EL (cell line): Measurements from ENCODE around the gene TULP4.
"Not testable (repeated sequence)": the region's sequence is repeated elsewhere in the genome, so short reads cannot be mapped to it uniquely, and the experiment has no call there.

Experiments
- DNase-seq: peaks from one replicate; pipeline ENCODE4 v3.0.0-alpha.2; 2016

The TULP4 gene

GRCh38 chr6:158295976-158296853, 16.1 kb upstream of the TULP4 start:
- DNase-seq: not testable (repeated sequence)

GRCh38 chr6:158296854-158297324, 15.4 kb upstream of the TULP4 start:
- DNase-seq: not testable (repeated sequence)

- DNase-seq: not testable (repeated sequence)
These were observed 14.6 kb upstream of the TULP4 start for GRCh38 chr6:158297657-158298056.

GRCh38 chr6:158300306-158301143, 11.7 kb upstream of the TULP4 start:
- peak; percentile 36 for DNase-seq

- not testable (repeated sequence) for DNase-seq
These were observed 10.7 kb upstream of the TULP4 start for GRCh38 chr6:158301561-158301960.

GRCh38 chr6:158302195-158302796, 10.0 kb upstream of the TULP4 start:
- DNase-seq: not testable (repeated sequence)

- DNase-seq: no peak
These were observed 9.0 kb upstream of the TULP4 start for GRCh38 chr6:158303210-158303731.

GRCh38 chr6:158304254-158304653, 8.0 kb upstream of the TULP4 start:
- DNase-seq: no peak

- no peak for DNase-seq
These were observed 2.5 kb upstream of the TULP4 start for GRCh38 chr6:158309814-158310213.

- peak; percentile 11 for DNase-seq
These were observed 1.1 kb upstream of the TULP4 start for GRCh38 chr6:158311193-158311592.

GRCh38 chr6:158311626-158312025, 639 bp upstream of the TULP4 start:
- DNase-seq: no peak

- DNase-seq: no peak
These were observed 570 bp downstream of the TULP4 start for GRCh38 chr6:158312672-158313397.

- no peak for DNase-seq
These were observed 1.7 kb downstream of the TULP4 start for GRCh38 chr6:158313989-158314388.

- no peak for DNase-seq
These were observed 2.5 kb downstream of the TULP4 start for GRCh38 chr6:158314737-158315136.

GRCh38 chr6:158316022-158316421, 3.8 kb downstream of the TULP4 start:
- DNase-seq: no peak

GRCh38 chr6:158321960-158322359, 9.7 kb downstream of the TULP4 start:
- DNase-seq: peak; percentile 50

GRCh38 chr6:158322400-158322723, 10.1 kb downstream of the TULP4 start:
- no peak for DNase-seq

- DNase-seq: peak; percentile 61
These were observed 10.7 kb downstream of the TULP4 start for GRCh38 chr6:158322724-158323560.

- DNase-seq: no peak
These were observed 11.3 kb downstream of the TULP4 start for GRCh38 chr6:158323561-158323958.

GRCh38 chr6:158324136-158324535, 11.9 kb downstream of the TULP4 start:
- DNase-seq: peak; percentile 8

- DNase-seq: no peak
These were observed 14.9 kb downstream of the TULP4 start for GRCh38 chr6:158327211-158327610.
